ENCODE measurements around the gene DRAXIN. TPM values are rescaled to one million over a fixed set of nuclear protein-coding genes. Genes with fewer than 3 reads are reported as not detected.

DRAXIN gene
- total RNA-seq, 5 donors from 2014 or later (not counting 1 experiment from before 2014, with no cell fraction given): 0.18 to 2.0 (median 0.23) TPM

GRCh38 chr1:11769274-11769673, 77.8 kb downstream of the DRAXIN start:
- H3K4me3 ChIP-seq (ENCODE audit: control insufficient read depth in 1 of 2, extremely low read depth in 1 of 2, low read length in 1 of 2): no peak overlapping the region
- ChIA-PET CTCF (no interaction called here), POLR2A (no interaction called here)
- WGBS (ENCODE audit: insufficient coverage): 82% methylated on average over 4 of the region's 4 CpGs
- H3K9me3 ChIP-seq: no peaks in the 10 kb centered on the region
- Mint-ChIP-seq H3K27ac (no peak overlapping the region), H3K36me3 (no peaks in the 10 kb centered on the region), H3K9me3 (no peaks in the 10 kb centered on the region), H3K27me3 (peaks cover 0 to under 1% of the 10 kb centered on the region in 2 donors), H3K4me3 (no peak overlapping the region), H3K4me1 (no peaks in the 10 kb centered on the region)
- peaks cover 0 to 31% of the 10 kb centered on the region in 2 experiments for H3K27me3 ChIP-seq (replicated peaks in 1 of 2; ENCODE audit: control insufficient read depth in 2 of 2, extremely low read depth in 1 of 2, insufficient read depth in 2 of 2, low read length in 1 of 2)
- DNase-seq (no peak), ATAC-seq (replicated peaks in 1 of 4) (no peak)
- H3K36me3 ChIP-seq (ENCODE audit: control insufficient read depth in 2 of 2, extremely low read depth in 1 of 2, insufficient read depth in 1 of 2, low read length in 1 of 2): no peaks in the 10 kb centered on the region
- no peaks in the 10 kb centered on the region for H3K4me1 ChIP-seq (ENCODE audit: control insufficient read depth in 1 of 2, extremely low read depth in 1 of 2, insufficient read depth in 2 of 2, low read length in 2 of 2)
- no peak overlapping the region for H3K27ac ChIP-seq (ENCODE audit: low read length)

GRCh38 chr1:11770011-11770410, 78.5 kb downstream of the DRAXIN start:
- no peaks in the 10 kb centered on the region for H3K9me3 ChIP-seq
- ATAC-seq (replicated peaks in 1 of 4) (no peak), DNase-seq (no peak)
- Mint-ChIP-seq H3K36me3 (no peaks in the 10 kb centered on the region), H3K4me3 (no peak overlapping the region), H3K27ac (no peak overlapping the region), H3K9me3 (no peaks in the 10 kb centered on the region), H3K4me1 (no peaks in the 10 kb centered on the region), H3K27me3 (peaks cover 0 to 4% of the 10 kb centered on the region in 2 donors)
- H3K4me1 ChIP-seq (ENCODE audit: control insufficient read depth in 1 of 2, extremely low read depth in 1 of 2, insufficient read depth in 2 of 2, low read length in 2 of 2): no peaks in the 10 kb centered on the region
- no peaks in the 10 kb centered on the region for H3K36me3 ChIP-seq (ENCODE audit: control insufficient read depth in 2 of 2, extremely low read depth in 1 of 2, insufficient read depth in 1 of 2, low read length in 1 of 2)
- peaks cover 0 to 33% of the 10 kb centered on the region in 2 experiments for H3K27me3 ChIP-seq (replicated peaks in 1 of 2; ENCODE audit: control insufficient read depth in 2 of 2, extremely low read depth in 1 of 2, insufficient read depth in 2 of 2, low read length in 1 of 2)
- POLR2A ChIA-PET: no interaction called here
- no peak overlapping the region for H3K4me3 ChIP-seq (ENCODE audit: control insufficient read depth in 1 of 2, extremely low read depth in 1 of 2, low read length in 1 of 2)
- CTCF ChIA-PET: no interaction called here
- no peak overlapping the region for H3K27ac ChIP-seq (ENCODE audit: low read length)

- H3K4me3 ChIP-seq (ENCODE audit: control insufficient read depth in 1 of 2, extremely low read depth in 1 of 2, low read length in 1 of 2): no peak overlapping the region
- no peak overlapping the region for H3K4me3 Mint-ChIP-seq
- no peaks in the 10 kb centered on the region for H3K36me3 Mint-ChIP-seq
- ChIA-PET CTCF (interaction anchor here in 1 of 2 donors (0.6 kb wide), 1 partner anchor 475 kb away, joined by 3 read pairs; no protein-coding TSS in a partner anchor), POLR2A (interaction anchor here in 1 of 2 donors (0.7 kb wide), 1 partner anchor 33 kb away, joined by 3 read pairs; no protein-coding TSS in a partner anchor)
- H3K27me3 Mint-ChIP-seq: peaks cover 0 to 4% of the 10 kb centered on the region in 2 donors
- no peaks in the 10 kb centered on the region for H3K36me3 ChIP-seq (ENCODE audit: control insufficient read depth in 2 of 2, extremely low read depth in 1 of 2, insufficient read depth in 1 of 2, low read length in 1 of 2)
- no peak overlapping the region for H3K27ac ChIP-seq (ENCODE audit: low read length)
- peaks cover 0 to 18% of the 10 kb centered on the region in 2 experiments for H3K27me3 ChIP-seq (replicated peaks in 1 of 2; ENCODE audit: control insufficient read depth in 2 of 2, extremely low read depth in 1 of 2, insufficient read depth in 2 of 2, low read length in 1 of 2)
- no peak overlapping the region for H3K27ac Mint-ChIP-seq
- no peaks in the 10 kb centered on the region for H3K9me3 ChIP-seq
- no peak for DNase-seq
- no peaks in the 10 kb centered on the region for H3K9me3 Mint-ChIP-seq
- no peak for ATAC-seq (replicated peaks in 1 of 4)
- H3K4me1 Mint-ChIP-seq: no peaks in the 10 kb centered on the region
- 68% methylated on average over 8 of the region's 11 CpGs for WGBS (ENCODE audit: insufficient coverage)
- no peaks in the 10 kb centered on the region for H3K4me1 ChIP-seq (ENCODE audit: control insufficient read depth in 1 of 2, extremely low read depth in 1 of 2, insufficient read depth in 2 of 2, low read length in 2 of 2)
Measured at GRCh38 chr1:11771481-11772043, 80.1 kb downstream of the DRAXIN start.

- H3K4me3 ChIP-seq (ENCODE audit: control insufficient read depth in 1 of 2, extremely low read depth in 1 of 2, low read length in 1 of 2): no peak overlapping the region
- no peak for ATAC-seq (replicated peaks in 1 of 4)
- H3K27me3 ChIP-seq (replicated peaks in 1 of 2; ENCODE audit: control insufficient read depth in 2 of 2, extremely low read depth in 1 of 2, insufficient read depth in 2 of 2, low read length in 1 of 2): peaks cover 0 to 14% of the 10 kb centered on the region in 2 experiments
- Mint-ChIP-seq H3K36me3 (no peaks in the 10 kb centered on the region), H3K9me3 (no peaks in the 10 kb centered on the region), H3K27ac (no peak overlapping the region), H3K27me3 (peaks cover 0 to 4% of the 10 kb centered on the region in 2 donors), H3K4me3 (no peak overlapping the region), H3K4me1 (no peaks in the 10 kb centered on the region)
- no peak for DNase-seq
- ChIA-PET CTCF (interaction anchor here in 1 of 2 donors (0.6 kb wide), 1 partner anchor 476 kb away, joined by 3 read pairs; no protein-coding TSS in a partner anchor), POLR2A (interaction anchor here in 1 of 2 donors (0.5 kb wide), 1 partner anchor 677 kb away, joined by 5 read pairs; no protein-coding TSS in a partner anchor)
- no peaks in the 10 kb centered on the region for H3K9me3 ChIP-seq
- no peaks in the 10 kb centered on the region for H3K4me1 ChIP-seq (ENCODE audit: control insufficient read depth in 1 of 2, extremely low read depth in 1 of 2, insufficient read depth in 2 of 2, low read length in 2 of 2)
- WGBS (ENCODE audit: insufficient coverage): 67% methylated on average over 1 of the region's 5 CpGs
- H3K27ac ChIP-seq (ENCODE audit: low read length): no peak overlapping the region
- no peaks in the 10 kb centered on the region for H3K36me3 ChIP-seq (ENCODE audit: control insufficient read depth in 2 of 2, extremely low read depth in 1 of 2, insufficient read depth in 1 of 2, low read length in 1 of 2)
Measured at GRCh38 chr1:11772458-11772857, 80.9 kb downstream of the DRAXIN start.

GRCh38 chr1:11774753-11775152, 83.2 kb downstream of the DRAXIN start:
- Mint-ChIP-seq H3K9me3 (no peaks in the 10 kb centered on the region), H3K36me3 (no peaks in the 10 kb centered on the region), H3K27me3 (peaks cover 0 to 4% of the 10 kb centered on the region in 2 donors), H3K27ac (no peak overlapping the region), H3K4me1 (no peaks in the 10 kb centered on the region), H3K4me3 (no peak overlapping the region)
- POLR2A ChIA-PET: no interaction called here
- Histone ChIP-seq H3K9me3 (no peaks in the 10 kb centered on the region), H3K4me3 (ENCODE audit: control insufficient read depth in 1 of 2, extremely low read depth in 1 of 2, low read length in 1 of 2) (no peak overlapping the region), H3K4me1 (ENCODE audit: control insufficient read depth in 1 of 2, extremely low read depth in 1 of 2, insufficient read depth in 2 of 2, low read length in 2 of 2) (no peaks in the 10 kb centered on the region), H3K27ac (ENCODE audit: low read length) (no peak overlapping the region), H3K36me3 (ENCODE audit: control insufficient read depth in 2 of 2, extremely low read depth in 1 of 2, insufficient read depth in 1 of 2, low read length in 1 of 2) (no peaks in the 10 kb centered on the region), H3K27me3 (replicated peaks in 1 of 2; ENCODE audit: control insufficient read depth in 2 of 2, extremely low read depth in 1 of 2, insufficient read depth in 2 of 2, low read length in 1 of 2) (peaks cover 0 to 14% of the 10 kb centered on the region in 2 experiments)
- 82% methylated on average over 3 of the region's 9 CpGs for WGBS (ENCODE audit: insufficient coverage)
- DNase-seq (no peak), ATAC-seq (replicated peaks in 1 of 4) (no peak)
- CTCF ChIA-PET: no interaction called here

Other genes with a start within 250 kb of the DRAXIN start
- gene DISP3, start 212.6 kb upstream of the DRAXIN start, total RNA-seq: 1 to 10 TPM in 2 of 5 donors, under 1 TPM in 3; 0.42 to 2.0 (median 0.95) TPM
- 1 to 10 TPM; 4.7 to 8.4 (median 6.3) TPM for gene FBXO2, start 37.3 kb upstream of the DRAXIN start, total RNA-seq
- 10 to 100 TPM; 46.7 to 64.5 (median 54.3) TPM for gene FBXO44, start 36.8 kb upstream of the DRAXIN start, total RNA-seq
- 1 to 10 TPM; 2.6 to 7.8 (median 6.0) TPM for gene FBXO6, start 27.5 kb upstream of the DRAXIN start, total RNA-seq
- 10 to 100 TPM; 22.4 to 28.5 (median 24.0) TPM for gene MAD2L2, start 10.6 kb upstream of the DRAXIN start, total RNA-seq
- 10 to 100 TPM; 15.8 to 30.4 (median 19.5) TPM for gene AGTRAP, start 44.4 kb downstream of the DRAXIN start, total RNA-seq
- gene C1orf167, start 70.5 kb downstream of the DRAXIN start, total RNA-seq: not detected
- 10 to 100 TPM; 40.2 to 62.2 (median 48.2) TPM for gene MTHFR, start 114.3 kb downstream of the DRAXIN start, total RNA-seq
- gene CLCN6, start 114.5 kb downstream of the DRAXIN start, total RNA-seq: 10 to 100 TPM; 17.3 to 23.0 (median 21.3) TPM
- gene NPPA, start 156.1 kb downstream of the DRAXIN start, total RNA-seq: not detected
- gene NPPB, start 167.2 kb downstream of the DRAXIN start, total RNA-seq: not detected
- gene KIAA2013, start 234.7 kb downstream of the DRAXIN start, total RNA-seq: 10 to 100 TPM; 15.9 to 40.0 (median 35.4) TPM
- 1 to 10 TPM; 2.6 to 6.9 (median 4.6) TPM for gene PLOD1, start 243.0 kb downstream of the DRAXIN start, total RNA-seq